DND-41 (cell line): ENCODE measurements around the gene RGS6.

ENCODE experiments used
- ATAC-seq: fragments of 200-7000 bp; cut with Tn5 transposase; 3 replicates; pipeline ENCODE4 v1.9.1; 2021; ENCODE audit warnings: low read depth; ENCODE audit not compliant: insufficient read depth
- DNase-seq: peaks from one replicate; pipeline ENCODE4 v3.0.0-alpha.2; 2020
- H2AFZ ChIP-seq: 2 replicates; pipeline ENCODE4 v1.6.0; 2012; ENCODE audit warnings: low read depth, low read length
- H3K27ac ChIP-seq: 2 replicates; pipeline ENCODE4 v1.5.1; 2012; ENCODE audit warnings: low read length, inconsistent platforms
- H3K27me3 ChIP-seq: fragments of 200-600 bp; sonication (generic); 2 replicates; pipeline ENCODE4 v1.6.0; 2012; ENCODE audit warnings: low read length, mild to moderate bottlenecking, inconsistent platforms; ENCODE audit not compliant: insufficient read depth, poor library complexity
- H3K36me3 ChIP-seq: 2 replicates; pipeline ENCODE4 v1.5.1; 2012; ENCODE audit warnings: low read length, inconsistent platforms; ENCODE audit not compliant: insufficient read depth
- H3K4me1 ChIP-seq: 2 replicates; pipeline ENCODE4 v1.5.1; 2012; ENCODE audit warnings: mild to moderate bottlenecking, low read length; ENCODE audit not compliant: insufficient read depth
- H3K4me2 ChIP-seq: 2 replicates; pipeline ENCODE4 v1.6.0; 2012; ENCODE audit warnings: mild to moderate bottlenecking, moderate library complexity, low read length, inconsistent platforms; ENCODE audit not compliant: insufficient read depth
- H3K4me3 ChIP-seq, 2 experiments: fragments of 200-600 bp in 1 of 2; shearing (Covaris generic) in 1 of 2; 2 replicates each; pipeline ENCODE4 v1.5.1; 2012 to 2016; ENCODE audit warnings: inconsistent platforms in 2 of 2, low read length in 2 of 2, mild to moderate bottlenecking in 2 of 2, low read depth in 1 of 2, moderate library complexity in 1 of 2
- H3K79me2 ChIP-seq: 2 replicates; pipeline ENCODE4 v1.6.0; 2012; ENCODE audit warnings: low read length, inconsistent platforms; ENCODE audit not compliant: insufficient read depth
- H3K9ac ChIP-seq: 2 replicates; pipeline ENCODE4 v1.6.0; 2012; ENCODE audit warnings: low read depth, mild to moderate bottlenecking, inconsistent platforms, low read length, moderate library complexity
- H3K9me3 ChIP-seq: 2 replicates; pipeline ENCODE4 v1.5.1; 2012; ENCODE audit warnings: low read length, moderate library complexity, mild to moderate bottlenecking, inconsistent platforms; ENCODE audit not compliant: insufficient read depth, severe bottlenecking
- H4K20me1 ChIP-seq: 2 replicates; pipeline ENCODE4 v1.6.0; 2012; ENCODE audit warnings: low read length; ENCODE audit not compliant: insufficient read depth
- CTCF ChIP-seq: IDR thresholded peaks from 2 replicates; pipeline ENCODE4 v1.5.1; 2012; ENCODE audit warnings: borderline replicate concordance, low read length, moderate library complexity, mild to moderate bottlenecking; ENCODE audit not compliant: poor library complexity, severe bottlenecking; ENCODE audit errors: extremely low read depth
- EZH2 ChIP-seq: IDR thresholded peaks from 3 replicates; pipeline ENCODE4 v1.6.1; 2012; ENCODE audit warnings: borderline replicate concordance, low read depth, mild to moderate bottlenecking, moderate library complexity, low read length, inconsistent platforms; ENCODE audit not compliant: severe bottlenecking

The RGS6 gene

GRCh38 chr14:72521968-72522741 lies 589.9 kb downstream of the RGS6 start:
- H3K27ac ChIP-seq: no peak overlapping the region
- H3K9me3 ChIP-seq: no peaks in the 10 kb centered on the region
- no peaks in the 10 kb centered on the region for H3K27me3 ChIP-seq
- no peaks in the 10 kb centered on the region for H3K36me3 ChIP-seq
- DNase-seq (no peak), ATAC-seq (no peak)
- no peak overlapping the region for H2AFZ ChIP-seq
- H3K4me1 ChIP-seq: peaks cover 29% of the 10 kb centered on the region
- no peaks in the 10 kb centered on the region for H3K79me2 ChIP-seq
- no peak overlapping the region for H3K4me2 ChIP-seq
- TF ChIP-seq CTCF: no peak
- no peak for TF ChIP-seq EZH2
- H3K9ac ChIP-seq: no peak overlapping the region
- no peak overlapping the region for H3K4me3 ChIP-seq
- H4K20me1 ChIP-seq: no peaks in the 10 kb centered on the region

- Histone ChIP-seq H3K27me3 (peaks cover under 1% of the 10 kb centered on the region), H3K79me2 (no peaks in the 10 kb centered on the region), H3K9me3 (no peaks in the 10 kb centered on the region), H3K4me2 (no peak overlapping the region), H2AFZ (no peak overlapping the region), H3K27ac (no peak overlapping the region), H4K20me1 (no peaks in the 10 kb centered on the region), H3K4me3 (no peak overlapping the region), H3K9ac (no peak overlapping the region), H3K4me1 (peaks cover 23% of the 10 kb centered on the region), H3K36me3 (no peaks in the 10 kb centered on the region)
- no peak for DNase-seq
- ATAC-seq: no peak
- TF ChIP-seq CTCF (no peak), EZH2 (no peak)
These were observed 590.6 kb downstream of the RGS6 start for GRCh38 chr14:72522847-72523246.

- Histone ChIP-seq H3K36me3 (no peaks in the 10 kb centered on the region), H3K9ac (no peak overlapping the region), H3K27ac (no peak overlapping the region), H3K27me3 (peaks cover 6% of the 10 kb centered on the region), H3K9me3 (no peaks in the 10 kb centered on the region), H3K4me3 (no peak overlapping the region), H3K4me2 (no peak overlapping the region), H3K4me1 (peaks cover 14% of the 10 kb centered on the region), H4K20me1 (no peaks in the 10 kb centered on the region), H2AFZ (no peak overlapping the region), H3K79me2 (no peaks in the 10 kb centered on the region)
- ATAC-seq (no peak), DNase-seq (no peak)
- no peak for TF ChIP-seq CTCF
- no peak for TF ChIP-seq EZH2
These were observed 591.4 kb downstream of the RGS6 start for GRCh38 chr14:72523424-72524294.
